Neural cell (in vitro differentiated cells): ENCODE data around the gene NDUFAF2. TPM values are rescaled to one million over a fixed set of nuclear protein-coding genes. Genes with fewer than 3 reads are reported as not detected.

ENCODE experiments used
- H2AFZ ChIP-seq: fragments of 200-600, 300-800 bp; sonication (generic), shearing (Covaris generic); 2 replicates; pipeline ENCODE4 v1.6.0; 2014; ENCODE audit warnings: low read depth, mild to moderate bottlenecking, antibody characterized with exemption, low read length, moderate library complexity
- H3F3A ChIP-seq: fragments of 200-600 bp; shearing (Covaris generic); 2 replicates; pipeline ENCODE4 v1.6.1; 2016; ENCODE audit warnings: mild to moderate bottlenecking, moderate library complexity, mixed read lengths, antibody characterized with exemption, low read length; ENCODE audit not compliant: insufficient read depth, poor library complexity, severe bottlenecking
- H3K27ac ChIP-seq: fragments of 200-600, 300-800 bp; sonication (generic), shearing (Covaris generic); 2 replicates; pipeline ENCODE4 v1.5.1; 2014; ENCODE audit warnings: mild to moderate bottlenecking, low read length, moderate library complexity
- H3K27me3 ChIP-seq: fragments of 300-800, 200-600 bp; sonication (generic), shearing (Covaris generic); 2 replicates; pipeline ENCODE4 v1.6.0; 2014; ENCODE audit warnings: mild to moderate bottlenecking, low read depth, low read length, moderate library complexity; ENCODE audit not compliant: insufficient read depth
- H3K36me3 ChIP-seq: fragments of 300-800, 200-600 bp; sonication (generic), shearing (Covaris generic); 2 replicates; pipeline ENCODE4 v1.5.1; 2014; ENCODE audit warnings: mild to moderate bottlenecking, antibody characterized with exemption, low read length, moderate library complexity; ENCODE audit not compliant: insufficient read depth
- H3K4me2 ChIP-seq: fragments of 300-800, 200-600 bp; sonication (generic), shearing (Covaris generic); 2 replicates; pipeline ENCODE4 v1.6.0; 2014; ENCODE audit warnings: mild to moderate bottlenecking, low read length
- H3K4me3 ChIP-seq: fragments of 300-800, 200-600 bp; sonication (generic), shearing (Covaris generic); 2 replicates; pipeline ENCODE4 v1.5.1; 2014; ENCODE audit warnings: mild to moderate bottlenecking, low read length, moderate library complexity
- H3K79me2 ChIP-seq: fragments of 200-600 bp; shearing (Covaris generic); replicated peaks from 2 replicates; pipeline ENCODE4 v1.6.0; 2014; ENCODE audit warnings: mild to moderate bottlenecking, low read length, moderate library complexity; ENCODE audit not compliant: insufficient read depth
- H3K9ac ChIP-seq: fragments of 300-800, 200-600 bp; sonication (generic), shearing (Covaris generic); 2 replicates; pipeline ENCODE4 v1.6.1; 2016; ENCODE audit warnings: mild to moderate bottlenecking, low read length, mixed read lengths
- H3K9me2 ChIP-seq: fragments of 200-600 bp; shearing (Covaris generic); 2 replicates; pipeline ENCODE4 v1.6.1; 2016; ENCODE audit warnings: mild to moderate bottlenecking, low read length, mixed read lengths; ENCODE audit not compliant: insufficient read depth
- H3K9me3 ChIP-seq: fragments of 200-600, 300-800 bp; sonication (generic), shearing (Covaris generic); 2 replicates; pipeline ENCODE4 v1.6.1; 2016; ENCODE audit warnings: mild to moderate bottlenecking, mixed run types, low read length, moderate library complexity, mixed read lengths
- H4K20me1 ChIP-seq: fragments of 200-600 bp; shearing (Covaris generic); 2 replicates; pipeline ENCODE4 v1.6.1; 2016; ENCODE audit warnings: mild to moderate bottlenecking, mixed run types; ENCODE audit not compliant: insufficient read depth
- EP300 ChIP-seq: fragments of 450-650 bp; conservative IDR thresholded peaks from 2 replicates; pipeline ENCODE4 v1.6.1; 2014; ENCODE audit warnings: antibody characterized with exemption, mild to moderate bottlenecking, moderate library complexity; ENCODE audit not compliant: poor library complexity, severe bottlenecking
- EZH2 ChIP-seq: fragments of 200-600, 300-800 bp; shearing (Covaris generic), sonication (generic); IDR thresholded peaks from 2 replicates; pipeline ENCODE4 v1.6.1; 2014; ENCODE audit warnings: antibody characterized with exemption, low read length, borderline replicate concordance, mild to moderate bottlenecking; ENCODE audit not compliant: insufficient read depth, poor library complexity, severe bottlenecking
- MXI1 ChIP-seq: fragments of 450-650 bp; conservative IDR thresholded peaks from 2 replicates; pipeline ENCODE4 v1.6.1; 2014; ENCODE audit warnings: antibody characterized with exemption, mild to moderate bottlenecking; ENCODE audit not compliant: poor library complexity, severe bottlenecking
- POLR2AphosphoS5 ChIP-seq: IDR thresholded peaks from 2 replicates; pipeline ENCODE4 v1.6.1; 2012
- RAD21 ChIP-seq: fragments of 450-650 bp; conservative IDR thresholded peaks from 2 replicates; pipeline ENCODE4 v1.6.1; 2014; ENCODE audit warnings: antibody characterized with exemption, mild to moderate bottlenecking, moderate library complexity
- SMC3 ChIP-seq: fragments of 450-650 bp; conservative IDR thresholded peaks from 2 replicates; pipeline ENCODE4 v1.6.1; 2014; ENCODE audit warnings: antibody characterized with exemption, mild to moderate bottlenecking, moderate library complexity; ENCODE audit not compliant: poor library complexity
- TAF1 ChIP-seq: IDR thresholded peaks from 2 replicates; pipeline ENCODE4 v1.6.1; 2012; ENCODE audit warnings: low read depth
- polyA plus RNA-seq: library from polyadenylated mRNA; depleted of rRNA; stranded (reverse); fragments of >200 nt; gene quantifications from 2 replicates; pipeline ENCODE4 v1.2.3, GENCODE V29; 2014
- TF ChIP-seq, protein P1 (sequence below): IDR thresholded peaks from 2 replicates; pipeline ENCODE4 v1.6.1; 2012; ENCODE audit warnings: borderline replicate concordance
- TF ChIP-seq, protein P2 (sequence below): fragments of 450-650 bp; IDR thresholded peaks from 2 replicates; pipeline ENCODE4 v1.5.1; 2014; ENCODE audit warnings: antibody characterized with exemption, mild to moderate bottlenecking, moderate library complexity; ENCODE audit not compliant: poor library complexity, severe bottlenecking

Gene NDUFAF2
- polyA plus RNA-seq, 1 donor from 2014 or later: 53.6 TPM

DNA sequence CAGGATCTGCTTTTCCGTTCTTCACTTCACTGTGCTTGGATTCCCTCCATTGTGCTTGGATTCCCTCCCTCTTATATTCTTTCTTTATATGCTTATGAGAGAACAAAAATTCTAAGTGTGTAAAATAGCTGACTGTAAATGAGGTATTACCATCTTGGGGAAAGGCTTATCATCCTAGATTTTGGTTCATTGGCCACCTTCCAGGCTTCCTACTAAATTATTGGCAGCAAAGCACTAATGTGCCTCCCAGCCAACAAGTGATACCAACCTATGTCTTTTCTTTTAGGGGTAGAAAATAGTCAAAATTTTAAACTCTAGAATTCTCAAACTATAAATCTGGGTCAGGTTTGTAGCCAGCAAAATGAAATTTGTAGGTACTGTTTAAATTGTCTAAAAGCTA is 52.7 kb downstream of the NDUFAF2 start:
- Histone ChIP-seq H3F3A (no peaks in the 10 kb centered on the region), H4K20me1 (no peaks in the 10 kb centered on the region)

GRCh38 chr5:61000887-61001286 is 55.9 kb downstream of the NDUFAF2 start:
- Histone ChIP-seq H2AFZ (no peak overlapping the region), H4K20me1 (no peaks in the 10 kb centered on the region), H3K27ac (no peak overlapping the region), H3K79me2 (no peaks in the 10 kb centered on the region), H3K9me3 (no peaks in the 10 kb centered on the region), H3K9ac (no peak overlapping the region), H3F3A (peaks cover 3% of the 10 kb centered on the region), H3K27me3 (no peaks in the 10 kb centered on the region), H3K4me2 (no peak overlapping the region), H3K4me3 (no peak overlapping the region), H3K9me2 (no peaks in the 10 kb centered on the region), H3K36me3 (no peaks in the 10 kb centered on the region)
- TF ChIP-seq EZH2 (no peak), SMC3 (no peak), EP300 (no peak), MXI1 (no peak)
- TF ChIP-seq, protein P1, sequence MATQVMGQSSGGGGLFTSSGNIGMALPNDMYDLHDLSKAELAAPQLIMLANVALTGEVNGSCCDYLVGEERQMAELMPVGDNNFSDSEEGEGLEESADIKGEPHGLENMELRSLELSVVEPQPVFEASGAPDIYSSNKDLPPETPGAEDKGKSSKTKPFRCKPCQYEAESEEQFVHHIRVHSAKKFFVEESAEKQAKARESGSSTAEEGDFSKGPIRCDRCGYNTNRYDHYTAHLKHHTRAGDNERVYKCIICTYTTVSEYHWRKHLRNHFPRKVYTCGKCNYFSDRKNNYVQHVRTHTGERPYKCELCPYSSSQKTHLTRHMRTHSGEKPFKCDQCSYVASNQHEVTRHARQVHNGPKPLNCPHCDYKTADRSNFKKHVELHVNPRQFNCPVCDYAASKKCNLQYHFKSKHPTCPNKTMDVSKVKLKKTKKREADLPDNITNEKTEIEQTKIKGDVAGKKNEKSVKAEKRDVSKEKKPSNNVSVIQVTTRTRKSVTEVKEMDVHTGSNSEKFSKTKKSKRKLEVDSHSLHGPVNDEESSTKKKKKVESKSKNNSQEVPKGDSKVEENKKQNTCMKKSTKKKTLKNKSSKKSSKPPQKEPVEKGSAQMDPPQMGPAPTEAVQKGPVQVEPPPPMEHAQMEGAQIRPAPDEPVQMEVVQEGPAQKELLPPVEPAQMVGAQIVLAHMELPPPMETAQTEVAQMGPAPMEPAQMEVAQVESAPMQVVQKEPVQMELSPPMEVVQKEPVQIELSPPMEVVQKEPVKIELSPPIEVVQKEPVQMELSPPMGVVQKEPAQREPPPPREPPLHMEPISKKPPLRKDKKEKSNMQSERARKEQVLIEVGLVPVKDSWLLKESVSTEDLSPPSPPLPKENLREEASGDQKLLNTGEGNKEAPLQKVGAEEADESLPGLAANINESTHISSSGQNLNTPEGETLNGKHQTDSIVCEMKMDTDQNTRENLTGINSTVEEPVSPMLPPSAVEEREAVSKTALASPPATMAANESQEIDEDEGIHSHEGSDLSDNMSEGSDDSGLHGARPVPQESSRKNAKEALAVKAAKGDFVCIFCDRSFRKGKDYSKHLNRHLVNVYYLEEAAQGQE: no peak

More for the DNA sequence above, 52.7 kb downstream of the NDUFAF2 start:
- Histone ChIP-seq H3K27me3 (no peaks in the 10 kb centered on the region), H3K4me2 (no peak overlapping the region), H3K9me2 (no peaks in the 10 kb centered on the region), H3K79me2 (no peaks in the 10 kb centered on the region), H2AFZ (no peak overlapping the region), H3K27ac (no peak overlapping the region), H3K36me3 (no peaks in the 10 kb centered on the region), H3K9ac (no peak overlapping the region), H3K4me3 (no peak overlapping the region), H3K9me3 (no peaks in the 10 kb centered on the region)
- TF ChIP-seq SMC3 (no peak), EP300 (no peak), MXI1 (no peak), RAD21 (no peak), TAF1 (no peak), EZH2 (no peak), POLR2AphosphoS5 (no peak)
- TF ChIP-seq, protein P2, sequence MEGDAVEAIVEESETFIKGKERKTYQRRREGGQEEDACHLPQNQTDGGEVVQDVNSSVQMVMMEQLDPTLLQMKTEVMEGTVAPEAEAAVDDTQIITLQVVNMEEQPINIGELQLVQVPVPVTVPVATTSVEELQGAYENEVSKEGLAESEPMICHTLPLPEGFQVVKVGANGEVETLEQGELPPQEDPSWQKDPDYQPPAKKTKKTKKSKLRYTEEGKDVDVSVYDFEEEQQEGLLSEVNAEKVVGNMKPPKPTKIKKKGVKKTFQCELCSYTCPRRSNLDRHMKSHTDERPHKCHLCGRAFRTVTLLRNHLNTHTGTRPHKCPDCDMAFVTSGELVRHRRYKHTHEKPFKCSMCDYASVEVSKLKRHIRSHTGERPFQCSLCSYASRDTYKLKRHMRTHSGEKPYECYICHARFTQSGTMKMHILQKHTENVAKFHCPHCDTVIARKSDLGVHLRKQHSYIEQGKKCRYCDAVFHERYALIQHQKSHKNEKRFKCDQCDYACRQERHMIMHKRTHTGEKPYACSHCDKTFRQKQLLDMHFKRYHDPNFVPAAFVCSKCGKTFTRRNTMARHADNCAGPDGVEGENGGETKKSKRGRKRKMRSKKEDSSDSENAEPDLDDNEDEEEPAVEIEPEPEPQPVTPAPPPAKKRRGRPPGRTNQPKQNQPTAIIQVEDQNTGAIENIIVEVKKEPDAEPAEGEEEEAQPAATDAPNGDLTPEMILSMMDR: no peak
- TF ChIP-seq, protein P1: no peak
